OCI-LY7 (cell line): ENCODE results near the gene TFIP11. TPM values are rescaled to one million over a fixed set of nuclear protein-coding genes. Genes with fewer than 3 reads are reported as not detected.
A peak's percentile ranks its signal among the peaks of the same experiment; 100 is the strongest.

Experiments used
- BruUV-seq: library from RNA; stranded (reverse); fragments of 400-500 nt; replicated peaks from 2 replicates; lab custom pipeline; 2021; lab: Mats Ljungman, UMichigan
- CTCF ChIA-PET: fragments of 300-600 bp; sonication (Branson Sonifier 250); formaldehyde crosslinking; loops from one replicate; lab custom pipeline; 2022; ENCODE audit warnings: antibody characterized with exemption; ENCODE audit not compliant: unreplicated experiment; lab: Charles Lee
- POLR2A ChIA-PET: fragments of 300-600 bp; sonication (Branson Sonifier 250); formaldehyde crosslinking; loops from one replicate; lab custom pipeline; 2022; ENCODE audit warnings: antibody characterized with exemption; lab: Charles Lee
- DNase-seq: peaks from one replicate; pipeline ENCODE4 v3.0.0-alpha.2; 2015; ENCODE audit warnings: low spot score
- H2AFZ ChIP-seq: fragments of 200-600 bp; sonication (generic), shearing (Covaris generic); 2 replicates; pipeline ENCODE4 v1.6.1; 2014; ENCODE audit warnings: mild to moderate bottlenecking, antibody characterized with exemption, low read length, moderate library complexity
- H3K27ac ChIP-seq: fragments of 200-600 bp; sonication (generic); 2 replicates; pipeline ENCODE4 v1.5.1; 2014; ENCODE audit warnings: mixed run types, low read depth, mild to moderate bottlenecking, moderate library complexity, low read length, inconsistent platforms; ENCODE audit not compliant: poor library complexity, severe bottlenecking
- H3K36me3 ChIP-seq: fragments of 200-600 bp; sonication (generic); 2 replicates; pipeline ENCODE4 v1.6.1; 2014; ENCODE audit warnings: mild to moderate bottlenecking, antibody characterized with exemption, low read length, moderate library complexity, mixed read lengths; ENCODE audit not compliant: insufficient read depth
- H3K4me1 ChIP-seq: fragments of 200-600 bp; sonication (generic); 2 replicates; pipeline ENCODE4 v1.5.1; 2014; ENCODE audit warnings: mild to moderate bottlenecking, low read length; ENCODE audit not compliant: insufficient read depth, poor library complexity, severe bottlenecking
- H3K4me2 ChIP-seq: fragments of 200-600 bp; sonication (generic); 2 replicates; pipeline ENCODE4 v1.6.1; 2014; ENCODE audit warnings: mild to moderate bottlenecking, low read length
- H3K4me3 ChIP-seq: fragments of 200-600 bp; sonication (generic); 2 replicates; pipeline ENCODE4 v1.5.1; 2014; ENCODE audit warnings: mild to moderate bottlenecking, low read depth, low read length; ENCODE audit not compliant: poor library complexity, severe bottlenecking
- H3K79me2 ChIP-seq: fragments of 200-600 bp; sonication (generic); 2 replicates; pipeline ENCODE4 v1.6.1; 2016; ENCODE audit warnings: low read depth, mild to moderate bottlenecking, low read length, moderate library complexity, mixed read lengths; ENCODE audit not compliant: insufficient read depth
- H3K9me2 ChIP-seq: fragments of 200-600 bp; sonication (generic); 2 replicates; pipeline ENCODE4 v1.6.1; 2016; ENCODE audit warnings: mild to moderate bottlenecking, low read length, mixed read lengths; ENCODE audit not compliant: insufficient read depth
- H3K9me3 ChIP-seq: fragments of 200-600 bp; sonication (generic); 2 replicates; pipeline ENCODE4 v1.6.1; 2014; ENCODE audit warnings: mild to moderate bottlenecking, mixed run types, low read length, mixed read lengths
- H4K20me1 ChIP-seq: fragments of 200-600 bp; sonication (generic); 2 replicates; pipeline ENCODE4 v1.6.1; 2014; ENCODE audit warnings: mild to moderate bottlenecking, antibody characterized with exemption, low read length, moderate library complexity, mixed read lengths; ENCODE audit not compliant: insufficient read depth
- EZH2phosphoT487 ChIP-seq: fragments of 200-600 bp; sonication (generic); IDR thresholded peaks from 2 replicates; pipeline ENCODE4 v1.6.1; 2018; ENCODE audit warnings: low read depth, borderline replicate concordance, mild to moderate bottlenecking, mixed run types, antibody characterized with exemption, low read length, moderate library complexity, mixed read lengths
- intact Hi-C: fragments of 100-400 bp; cut with micrococcal nuclease; formaldehyde crosslinking; loops from one replicate; pipeline ENCODE4 v1.10.0; 2022; ENCODE audit not compliant: unreplicated experiment
- total RNA-seq, 2 experiments: library from RNA; depleted of rRNA in 1 of 2; stranded (reverse); fragments of >200 nt in 1 of 2; shearing (Covaris generic) in 1 of 2; gene quantifications; 2 replicates each; pipeline ENCODE4 v1.2.3, GENCODE V29; 2014 to 2022
- TF ChIP-seq, protein P1 (sequence below): fragments of 200-600 bp; sonication (generic); conservative IDR thresholded peaks from 2 replicates; pipeline ENCODE4 v1.5.1; 2014; ENCODE audit warnings: mild to moderate bottlenecking, antibody characterized with exemption, low read length, moderate library complexity, mixed read lengths

Gene TFIP11
- total RNA-seq, 2 experiments from 2014 or later = 45.2 to 54.5 TPM

DNA sequence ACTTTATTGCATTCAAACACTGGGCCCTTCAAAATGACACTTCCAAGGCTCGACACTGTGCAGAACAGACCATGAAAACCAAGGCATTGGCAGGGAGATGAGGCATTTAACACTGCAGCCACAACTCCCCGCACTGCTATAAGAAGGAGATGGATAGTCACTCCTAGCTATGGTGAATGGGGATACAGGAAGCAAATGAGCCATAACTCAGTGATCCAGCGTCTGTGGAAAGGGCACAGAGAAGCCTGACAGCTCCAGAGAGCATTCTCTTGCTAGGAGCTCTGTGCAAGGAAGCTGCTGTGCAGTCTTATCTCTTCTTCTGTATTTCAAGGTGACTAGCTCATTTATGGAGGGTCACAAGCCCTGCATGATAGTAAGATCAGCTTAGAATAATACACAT is 49.6 kb downstream of the TFIP11 start:
- DNase-seq = no peak
- Histone ChIP-seq H3K79me2 (peaks cover 24% of the 10 kb centered on the region), H3K4me3 (no peak overlapping the region), H3K4me2 (no peak overlapping the region), H3K9me3 (no peaks in the 10 kb centered on the region), H3K36me3 (peaks cover 100% of the 10 kb centered on the region), H2AFZ (no peak overlapping the region), H3K9me2 (no peaks in the 10 kb centered on the region), H3K27ac (no peak overlapping the region), H4K20me1 (peaks cover 21% of the 10 kb centered on the region), H3K4me1 (no peaks in the 10 kb centered on the region)
- ChIA-PET POLR2A (no interaction called here), CTCF (no interaction called here)
- intact Hi-C loops = no loop called here
- TF ChIP-seq EZH2phosphoT487 = no peak
- TF ChIP-seq, protein P1, sequence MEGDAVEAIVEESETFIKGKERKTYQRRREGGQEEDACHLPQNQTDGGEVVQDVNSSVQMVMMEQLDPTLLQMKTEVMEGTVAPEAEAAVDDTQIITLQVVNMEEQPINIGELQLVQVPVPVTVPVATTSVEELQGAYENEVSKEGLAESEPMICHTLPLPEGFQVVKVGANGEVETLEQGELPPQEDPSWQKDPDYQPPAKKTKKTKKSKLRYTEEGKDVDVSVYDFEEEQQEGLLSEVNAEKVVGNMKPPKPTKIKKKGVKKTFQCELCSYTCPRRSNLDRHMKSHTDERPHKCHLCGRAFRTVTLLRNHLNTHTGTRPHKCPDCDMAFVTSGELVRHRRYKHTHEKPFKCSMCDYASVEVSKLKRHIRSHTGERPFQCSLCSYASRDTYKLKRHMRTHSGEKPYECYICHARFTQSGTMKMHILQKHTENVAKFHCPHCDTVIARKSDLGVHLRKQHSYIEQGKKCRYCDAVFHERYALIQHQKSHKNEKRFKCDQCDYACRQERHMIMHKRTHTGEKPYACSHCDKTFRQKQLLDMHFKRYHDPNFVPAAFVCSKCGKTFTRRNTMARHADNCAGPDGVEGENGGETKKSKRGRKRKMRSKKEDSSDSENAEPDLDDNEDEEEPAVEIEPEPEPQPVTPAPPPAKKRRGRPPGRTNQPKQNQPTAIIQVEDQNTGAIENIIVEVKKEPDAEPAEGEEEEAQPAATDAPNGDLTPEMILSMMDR = no peak
- BruUV-seq = no TSS peak

DNA sequence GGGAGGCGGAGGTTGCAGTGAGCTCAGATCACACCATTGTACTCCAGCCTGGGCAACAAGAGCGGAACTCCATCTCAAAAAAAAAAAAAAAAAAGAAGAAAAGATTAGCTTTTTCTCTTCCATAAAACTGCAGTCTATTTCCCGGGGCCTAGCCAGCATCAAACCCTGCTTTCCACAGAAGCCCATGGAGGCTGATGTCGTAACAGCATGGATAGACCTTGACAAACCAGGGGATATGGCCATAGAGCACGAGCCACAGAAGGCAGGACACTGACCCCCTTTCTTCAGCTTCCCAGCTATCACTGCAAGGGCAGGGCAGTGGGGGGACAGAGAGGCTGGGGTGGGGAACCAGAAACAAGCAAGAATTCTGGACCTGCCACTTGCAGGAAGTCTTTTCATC is 50.2 kb downstream of the TFIP11 start:
- BruUV-seq = no TSS peak
- POLR2A ChIA-PET = interaction anchor here (0.7 kb wide), 1 partner anchor 87 kb away, joined by 3 read pairs; no protein-coding TSS in a partner anchor
- no peaks in the 10 kb centered on the region for H3K4me1 ChIP-seq
- TF ChIP-seq EZH2phosphoT487 = no peak
- TF ChIP-seq, protein P1 = no peak
- H3K9me2 ChIP-seq = no peaks in the 10 kb centered on the region
- peaks cover 24% of the 10 kb centered on the region for H3K79me2 ChIP-seq
- CTCF ChIA-PET = no interaction called here
- no peak overlapping the region for H3K27ac ChIP-seq
- H3K36me3 ChIP-seq = peaks cover 99% of the 10 kb centered on the region
- H2AFZ ChIP-seq = no peak overlapping the region
- peaks cover 18% of the 10 kb centered on the region for H4K20me1 ChIP-seq
- H3K9me3 ChIP-seq = no peaks in the 10 kb centered on the region
- H3K4me3 ChIP-seq = no peak overlapping the region
- intact Hi-C loops = no loop called here
- no peak for DNase-seq
- no peak overlapping the region for H3K4me2 ChIP-seq

- Histone ChIP-seq H3K4me2 (no peak overlapping the region), H3K4me3 (no peak overlapping the region), H3K27ac (no peak overlapping the region), H3K79me2 (peaks cover 24% of the 10 kb centered on the region), H3K9me3 (no peaks in the 10 kb centered on the region), H4K20me1 (peaks cover 17% of the 10 kb centered on the region), H3K4me1 (no peaks in the 10 kb centered on the region), H2AFZ (no peak overlapping the region), H3K9me2 (no peaks in the 10 kb centered on the region), H3K36me3 (peaks cover 99% of the 10 kb centered on the region)
- no TSS peak for BruUV-seq
- intact Hi-C loops = loop anchor here (1.0 kb wide), 2 partner anchors 63 to 97 kb away; no protein-coding TSS in a partner anchor
- ChIA-PET POLR2A (interaction anchor here (0.7 kb wide), 1 partner anchor 86 kb away, joined by 3 read pairs; no protein-coding TSS in a partner anchor), CTCF (interaction anchor here (1.2 kb wide), 1 partner anchor 97 kb away, joined by 4 read pairs; no protein-coding TSS in a partner anchor)
- no peak for TF ChIP-seq EZH2phosphoT487
- TF ChIP-seq, protein P1 = peak; percentile 93
- DNase-seq = peak; percentile 41
Measured at GRCh38 chr22:26461188-26461810, 51.0 kb downstream of the TFIP11 start.
